ENCODE measurements around the gene TANGO2.

The TANGO2 gene

GRCh38 chr22:20102203-20102780 is 81.4 kb downstream of the TANGO2 start:
- no peak overlapping the region for H3K4me3 ChIP-seq (ENCODE audit: low read depth, low read length)
- TF ChIP-seq CTCF (IDR thresholded peaks at IDR 0.05; ENCODE audit: borderline replicate concordance, insufficient read depth, low read depth, low read length) = no peak

DNA sequence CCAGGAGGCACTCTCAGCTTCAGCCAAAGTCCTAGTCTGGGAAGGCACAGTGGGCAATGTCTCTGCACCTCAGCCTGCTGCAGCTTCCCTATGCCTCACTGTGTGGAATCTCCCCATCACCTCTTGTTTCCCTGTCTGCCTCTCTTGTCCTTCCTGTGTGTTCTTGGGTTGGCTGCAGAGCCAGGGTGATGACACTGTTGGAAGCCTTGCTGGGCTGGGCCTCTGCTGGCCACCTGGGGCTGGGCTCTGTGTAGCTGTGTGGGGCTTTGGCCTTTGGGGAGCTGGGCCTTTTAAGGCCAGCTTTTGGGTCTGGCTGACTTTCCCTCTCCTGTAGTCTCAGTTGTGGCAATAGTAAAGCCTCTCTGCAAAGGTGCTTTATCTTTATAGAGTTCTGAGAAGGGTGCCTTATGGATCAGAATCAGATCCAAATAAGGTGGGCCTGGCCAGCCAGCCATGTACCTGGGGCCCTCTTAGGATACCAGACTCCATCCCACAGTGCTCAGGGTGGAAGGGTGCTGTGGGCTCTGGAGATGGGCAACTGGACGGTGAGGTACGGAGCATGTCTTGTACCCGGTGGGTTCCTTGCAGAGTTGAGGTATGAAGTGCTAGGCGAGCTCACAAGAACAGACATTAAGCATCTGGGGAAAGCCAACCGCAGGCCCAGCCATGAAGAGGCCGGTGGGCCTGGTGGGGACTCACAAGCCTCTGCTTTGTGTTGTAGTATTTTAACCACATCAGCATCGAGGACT is 84.7 kb downstream of the TANGO2 start:
- H3K4me3 ChIP-seq (ENCODE audit: low read depth, low read length) = no peak overlapping the region
- TF ChIP-seq CTCF (IDR thresholded peaks at IDR 0.05; ENCODE audit: borderline replicate concordance, insufficient read depth, low read depth, low read length) = no peak

DNA sequence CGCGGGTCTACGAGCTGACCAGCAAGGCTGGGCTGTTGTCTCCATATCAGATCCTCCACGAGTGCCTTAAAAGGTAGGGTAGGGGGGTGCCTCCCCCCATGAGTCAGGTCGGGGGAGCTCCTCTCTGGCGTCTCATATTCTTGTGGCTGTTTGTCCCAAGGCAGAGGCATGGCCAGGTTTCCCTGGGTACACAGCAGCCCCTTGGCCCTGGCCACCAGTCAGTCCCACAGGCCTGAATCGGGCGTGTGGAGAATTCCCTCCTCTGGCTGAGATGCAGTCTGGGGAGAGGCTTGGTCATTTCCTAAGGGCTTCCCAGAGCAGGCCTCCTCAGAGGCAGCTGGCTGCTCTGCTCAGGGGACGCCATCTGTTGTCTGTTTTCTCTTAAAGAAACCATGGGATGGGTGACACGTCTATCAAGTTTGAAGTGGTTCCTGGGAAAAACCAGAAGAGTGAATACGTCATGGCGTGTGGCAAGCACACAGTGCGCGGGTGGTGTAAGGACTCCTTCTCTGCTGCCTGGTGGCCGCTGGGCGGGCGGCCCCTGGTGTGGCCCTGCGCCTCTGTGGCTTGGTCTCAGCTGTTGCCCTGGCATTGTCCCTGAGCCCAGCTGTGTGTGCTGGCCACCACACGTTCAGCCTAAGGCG is 85.4 kb downstream of the TANGO2 start:
- TF ChIP-seq CTCF (IDR thresholded peaks at IDR 0.05; ENCODE audit: borderline replicate concordance, insufficient read depth, low read depth, low read length) = no peak
- H3K4me3 ChIP-seq (ENCODE audit: low read depth, low read length) = no peak overlapping the region

- H3K4me3 ChIP-seq (ENCODE audit: low read depth, low read length) = no peak overlapping the region
- no peak for TF ChIP-seq CTCF (IDR thresholded peaks at IDR 0.05; ENCODE audit: borderline replicate concordance, insufficient read depth, low read depth, low read length)
Measured at GRCh38 chr22:20106849-20107237, 85.9 kb downstream of the TANGO2 start.

DNA sequence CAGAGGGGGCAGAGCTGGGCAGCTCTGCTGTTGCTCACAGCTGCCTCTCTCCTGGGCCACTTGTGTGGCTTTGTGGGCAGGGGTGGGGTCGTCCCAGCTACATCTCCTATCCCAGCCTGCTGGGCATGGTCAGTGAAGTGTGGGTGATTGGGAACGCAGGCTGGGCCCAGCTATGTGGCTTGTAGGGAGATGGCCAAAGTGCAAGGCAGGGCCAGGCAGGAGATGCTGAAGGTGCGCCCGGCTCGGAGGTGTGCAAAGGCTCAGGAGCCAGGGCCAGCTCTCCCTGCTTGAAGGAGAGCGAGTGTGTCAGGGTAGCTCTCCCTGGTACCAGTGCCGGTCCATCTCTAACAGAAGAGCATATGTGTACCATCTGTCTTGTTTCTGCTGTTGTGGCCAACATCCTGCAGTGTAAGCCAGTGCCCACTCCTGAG is 86.6 kb downstream of the TANGO2 start:
- H3K4me3 ChIP-seq (ENCODE audit: low read depth, low read length) = no peak overlapping the region
- TF ChIP-seq CTCF (IDR thresholded peaks at IDR 0.05; ENCODE audit: borderline replicate concordance, insufficient read depth, low read depth, low read length) = no peak

GRCh38 chr22:20107951-20108756 is 87.2 kb downstream of the TANGO2 start:
- no peak for TF ChIP-seq CTCF (IDR thresholded peaks at IDR 0.05; ENCODE audit: borderline replicate concordance, insufficient read depth, low read depth, low read length)
- no peak overlapping the region for H3K4me3 ChIP-seq (ENCODE audit: low read depth, low read length)
